Neural crest cell (in vitro differentiated cells): Measurements from ENCODE around the gene PARP8. TPM values are rescaled to one million over a fixed set of nuclear protein-coding genes. Genes with fewer than 3 reads are reported as not detected.

Source experiments
- DNase-seq: peaks from one replicate; pipeline ENCODE4 v3.0.0; 2021; ENCODE audit warnings: low read depth, mixed read lengths, low spot score
- H3K27ac Mint-ChIP-seq: one replicate; pipeline ENCODE4 v1.8.0; 2021; ENCODE audit warnings: mild to moderate bottlenecking, mixed read lengths; ENCODE audit not compliant: unreplicated experiment
- H3K27me3 Mint-ChIP-seq: 2 replicates; pipeline ENCODE4 v1.8.0; 2021; ENCODE audit warnings: low read depth, mild to moderate bottlenecking, mixed read lengths
- H3K36me3 Mint-ChIP-seq: 2 replicates; pipeline ENCODE4 v1.8.0; 2021; ENCODE audit warnings: low read depth, mild to moderate bottlenecking, mixed read lengths
- H3K4me1 Mint-ChIP-seq: 2 replicates; pipeline ENCODE4 v1.8.0; 2021; ENCODE audit warnings: mixed read lengths
- H3K4me3 Mint-ChIP-seq: one replicate; pipeline ENCODE4 v1.8.0; 2021; ENCODE audit warnings: mild to moderate bottlenecking, mixed read lengths
- H3K9me3 Mint-ChIP-seq: 2 replicates; pipeline ENCODE4 v1.8.0; 2021; ENCODE audit warnings: mixed read lengths
- CTCF ChIP-seq: fragments of 200-600 bp; sonication (generic); conservative IDR thresholded peaks from 2 replicates; pipeline ENCODE4 v1.5.0; 2021; ENCODE audit warnings: antibody characterized with exemption, mild to moderate bottlenecking
- total RNA-seq: library from RNA; stranded (reverse); gene quantifications from 2 replicates; pipeline ENCODE4 v1.2.1, GENCODE V29; 2021

PARP8 gene
- total RNA-seq, 1 donor from 2014 or later = 31.0 TPM

DNA sequence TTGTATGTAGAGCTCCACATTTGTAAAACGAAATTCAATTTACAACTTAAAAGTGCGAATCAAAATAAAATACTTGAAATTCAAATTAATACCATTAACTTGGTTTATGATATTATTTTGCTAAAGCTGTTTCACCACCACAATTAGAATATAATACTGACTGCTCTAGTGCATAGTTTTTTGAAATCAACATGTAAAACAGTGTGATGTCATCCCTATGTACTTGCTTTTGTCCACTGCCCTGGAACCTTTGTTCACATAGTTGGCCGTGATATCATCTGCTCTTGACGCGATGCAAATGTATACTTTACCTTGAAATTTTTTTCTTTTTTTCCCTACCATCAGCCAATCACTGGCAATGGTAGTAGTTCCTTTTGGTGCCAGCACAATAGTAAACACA lies 125.4 kb downstream of the PARP8 start:
- Mint-ChIP-seq H3K36me3 (peaks cover 13% of the 10 kb centered on the region), H3K9me3 (no peaks in the 10 kb centered on the region), H3K27ac (no peak overlapping the region), H3K4me3 (no peak overlapping the region), H3K4me1 (no peaks in the 10 kb centered on the region), H3K27me3 (no peaks in the 10 kb centered on the region)
- no peak for DNase-seq
- TF ChIP-seq CTCF = no peak

DNA sequence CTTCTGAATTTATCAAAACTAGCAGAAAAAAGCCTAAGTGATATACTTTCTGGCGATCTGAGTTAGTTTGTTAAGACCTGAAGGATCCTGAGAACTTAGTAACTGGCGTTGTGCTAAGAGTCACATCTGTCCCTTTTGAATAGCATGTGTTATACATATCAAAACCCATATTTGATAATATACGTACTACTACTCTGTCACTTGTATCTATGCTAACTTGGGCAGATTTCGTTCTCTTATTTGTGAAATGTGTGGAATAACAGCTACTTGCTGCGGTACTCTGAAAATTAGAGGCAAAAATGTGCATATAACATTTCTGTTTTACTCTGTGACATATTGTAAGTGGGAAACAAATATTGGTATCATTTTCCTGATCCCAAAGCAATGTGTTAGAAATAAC lies 126.4 kb downstream of the PARP8 start:
- DNase-seq = no peak
- Mint-ChIP-seq H3K4me1 (no peaks in the 10 kb centered on the region), H3K27ac (no peak overlapping the region), H3K4me3 (no peak overlapping the region), H3K27me3 (no peaks in the 10 kb centered on the region), H3K9me3 (no peaks in the 10 kb centered on the region), H3K36me3 (peaks cover 16% of the 10 kb centered on the region)
- no peak for TF ChIP-seq CTCF

- no peaks in the 10 kb centered on the region for H3K27me3 Mint-ChIP-seq
- H3K36me3 Mint-ChIP-seq = peaks cover 27% of the 10 kb centered on the region
- no peak overlapping the region for H3K4me3 Mint-ChIP-seq
- no peak overlapping the region for H3K27ac Mint-ChIP-seq
- no peak for TF ChIP-seq CTCF
- peaks cover 8% of the 10 kb centered on the region for H3K9me3 Mint-ChIP-seq
- H3K4me1 Mint-ChIP-seq = peaks cover 8% of the 10 kb centered on the region
- no peak for DNase-seq
Observed at GRCh38 chr5:50794812-50795211, 128.4 kb downstream of the PARP8 start.

DNA sequence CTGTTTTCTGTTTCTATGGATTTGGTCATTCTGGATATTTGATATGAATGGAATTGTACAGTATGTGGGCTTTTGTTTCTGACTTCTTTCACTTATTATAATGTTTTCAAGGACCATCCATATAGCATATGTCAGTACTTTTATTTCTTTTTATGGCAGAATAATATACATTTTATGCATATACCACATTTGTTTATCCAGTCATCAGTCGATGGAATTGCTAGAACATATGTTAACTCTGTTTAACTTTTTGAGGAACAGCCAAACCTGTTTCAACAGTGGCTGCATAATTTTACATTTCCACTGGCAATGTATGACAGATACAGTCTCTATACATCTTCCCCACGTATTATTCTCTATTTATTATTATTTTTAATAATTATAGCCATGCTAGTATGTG lies 131.6 kb downstream of the PARP8 start:
- Mint-ChIP-seq H3K36me3 (peaks cover 36% of the 10 kb centered on the region), H3K4me3 (no peak overlapping the region), H3K27ac (no peak overlapping the region), H3K4me1 (peaks cover 13% of the 10 kb centered on the region), H3K9me3 (peaks cover 12% of the 10 kb centered on the region), H3K27me3 (no peaks in the 10 kb centered on the region)
- no peak for DNase-seq
- no peak for TF ChIP-seq CTCF

GRCh38 chr5:50799596-50799995 lies 133.2 kb downstream of the PARP8 start:
- peaks cover 16% of the 10 kb centered on the region for H3K9me3 Mint-ChIP-seq
- H3K4me1 Mint-ChIP-seq = peaks cover 13% of the 10 kb centered on the region
- no peak for TF ChIP-seq CTCF
- H3K27ac Mint-ChIP-seq = peak overlapping the region; percentile 94
- peaks cover 49% of the 10 kb centered on the region for H3K36me3 Mint-ChIP-seq
- H3K27me3 Mint-ChIP-seq = no peaks in the 10 kb centered on the region
- peak overlapping the region; percentile 33 for H3K4me3 Mint-ChIP-seq
- no peak for DNase-seq

DNA sequence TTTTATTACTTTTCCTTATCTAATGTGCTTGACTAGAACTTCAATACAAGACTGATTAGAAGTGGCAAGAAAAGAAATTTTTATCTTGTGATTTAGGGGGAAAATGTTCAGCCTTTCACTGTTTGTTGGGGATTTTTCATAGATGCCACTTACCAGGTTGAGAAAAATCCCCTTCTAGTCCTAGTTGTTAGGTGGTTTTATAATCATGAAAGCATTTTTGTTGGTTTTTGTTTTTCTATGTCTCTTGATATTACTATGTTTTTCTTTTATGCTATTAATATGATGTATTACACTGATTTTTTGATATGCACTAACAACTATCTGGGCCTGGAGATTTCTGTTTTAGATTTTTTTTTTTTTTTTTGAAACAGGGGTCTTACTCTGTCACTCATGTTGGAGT lies 134.0 kb downstream of the PARP8 start:
- Mint-ChIP-seq H3K36me3 (peaks cover 42% of the 10 kb centered on the region), H3K4me3 (no peak overlapping the region), H3K27ac (no peak overlapping the region), H3K9me3 (peaks cover 16% of the 10 kb centered on the region), H3K27me3 (no peaks in the 10 kb centered on the region), H3K4me1 (peaks cover 13% of the 10 kb centered on the region)
- no peak for DNase-seq
- TF ChIP-seq CTCF = no peak
